Body of pancreas (tissue), 4 donors: ENCODE data around the gene FBLN2.

Experiments used
- POLR2A ChIP-seq, 3 donors: fragments of 450-650 bp; IDR thresholded peaks; one replicate each; pipeline ENCODE4 v1.6.1; 2016; ENCODE audit warnings: antibody characterized with exemption in 3 of 3, mild to moderate bottlenecking in 2 of 3
- TF ChIP-seq, protein P1 (sequence below), 7 experiments: fragments of 450-650 bp in 4 of 7; fragments of 200-600 bp in 3 of 7; sonication (generic) in 3 of 7; IDR thresholded peaks; one replicate each; pipeline ENCODE4 v1.5.1; 2016 to 2019; ENCODE audit warnings: antibody characterized with exemption in 7 of 7

GRCh38 chr3:13634151-13634550 lies 85.2 kb downstream of the FBLN2 start:
- TF ChIP-seq POLR2A (IDR thresholded peaks at IDR 0.05), result no peak
- TF ChIP-seq, protein P1, sequence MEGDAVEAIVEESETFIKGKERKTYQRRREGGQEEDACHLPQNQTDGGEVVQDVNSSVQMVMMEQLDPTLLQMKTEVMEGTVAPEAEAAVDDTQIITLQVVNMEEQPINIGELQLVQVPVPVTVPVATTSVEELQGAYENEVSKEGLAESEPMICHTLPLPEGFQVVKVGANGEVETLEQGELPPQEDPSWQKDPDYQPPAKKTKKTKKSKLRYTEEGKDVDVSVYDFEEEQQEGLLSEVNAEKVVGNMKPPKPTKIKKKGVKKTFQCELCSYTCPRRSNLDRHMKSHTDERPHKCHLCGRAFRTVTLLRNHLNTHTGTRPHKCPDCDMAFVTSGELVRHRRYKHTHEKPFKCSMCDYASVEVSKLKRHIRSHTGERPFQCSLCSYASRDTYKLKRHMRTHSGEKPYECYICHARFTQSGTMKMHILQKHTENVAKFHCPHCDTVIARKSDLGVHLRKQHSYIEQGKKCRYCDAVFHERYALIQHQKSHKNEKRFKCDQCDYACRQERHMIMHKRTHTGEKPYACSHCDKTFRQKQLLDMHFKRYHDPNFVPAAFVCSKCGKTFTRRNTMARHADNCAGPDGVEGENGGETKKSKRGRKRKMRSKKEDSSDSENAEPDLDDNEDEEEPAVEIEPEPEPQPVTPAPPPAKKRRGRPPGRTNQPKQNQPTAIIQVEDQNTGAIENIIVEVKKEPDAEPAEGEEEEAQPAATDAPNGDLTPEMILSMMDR (IDR thresholded peaks at IDR 0.05), result no peak
